ENCODE data around the gene CDC14A.

Gene CDC14A

GRCh38 chr1:100538913-100539835 is 186.9 kb downstream of the CDC14A start:
- no peak for DNase-seq (ENCODE audit: low read depth)

- DNase-seq (ENCODE audit: low read depth), result no peak
Observed at GRCh38 chr1:100539836-100540536, 187.7 kb downstream of the CDC14A start.

DNA sequence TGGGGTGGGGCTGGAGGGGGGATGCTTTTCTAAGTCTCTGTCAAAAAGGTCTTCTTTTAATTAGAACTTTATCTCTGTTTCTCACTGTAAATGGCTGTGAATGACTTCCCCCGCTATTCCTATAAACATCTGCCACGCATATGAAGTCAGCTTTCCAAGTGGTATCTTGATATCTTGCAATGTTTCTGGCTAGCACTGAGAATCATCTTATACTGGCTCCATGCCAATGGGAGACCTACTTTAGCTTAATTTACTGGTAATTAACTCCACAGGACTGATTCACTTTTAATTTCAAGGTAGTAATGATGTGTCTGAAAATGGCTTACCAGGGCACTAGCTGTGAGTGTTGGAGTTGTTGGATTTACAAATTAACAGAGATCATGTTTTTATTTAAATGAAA is 190.0 kb downstream of the CDC14A start:
- no peak for DNase-seq (ENCODE audit: low read depth)

GRCh38 chr1:100543640-100544039 is 191.3 kb downstream of the CDC14A start:
- DNase-seq (ENCODE audit: low read depth), result no peak

DNA sequence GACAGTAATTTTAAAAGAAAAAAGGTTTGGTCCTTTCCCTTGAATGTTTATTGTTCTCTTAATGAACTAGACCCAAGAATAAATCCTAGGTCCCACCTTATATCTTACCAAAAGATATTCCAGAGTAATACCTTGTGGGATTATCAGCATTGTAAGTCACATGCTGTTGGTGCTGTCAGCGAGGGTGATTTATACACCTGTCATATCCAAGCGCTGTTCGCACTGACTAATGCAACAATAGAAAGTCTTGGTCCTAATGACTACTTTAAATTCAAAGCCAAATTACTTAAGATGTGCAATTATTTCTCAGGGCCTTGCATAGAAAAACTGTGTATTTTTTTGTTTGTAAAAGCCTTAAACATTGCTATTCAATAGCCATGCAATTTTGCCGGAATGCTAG is 192.5 kb downstream of the CDC14A start:
- DNase-seq (ENCODE audit: low read depth), result no peak

DNA sequence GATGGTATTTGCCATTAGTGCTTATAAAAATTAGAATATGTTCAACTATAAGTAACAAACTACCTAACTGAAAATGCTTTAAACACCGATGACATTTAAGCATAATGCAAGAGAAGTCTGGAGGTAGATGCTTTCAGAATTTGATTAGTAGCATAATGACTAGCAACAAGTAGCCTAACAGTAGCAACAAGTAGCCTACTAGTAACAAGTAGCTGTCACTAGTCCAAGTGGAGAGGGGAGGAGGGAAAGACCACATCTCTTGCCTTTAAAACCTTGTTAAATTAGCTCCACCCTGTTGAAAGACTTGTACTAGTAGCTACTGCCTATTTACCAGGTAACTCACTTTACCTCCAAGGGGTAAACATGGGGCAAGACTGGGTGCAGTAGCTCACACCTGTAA is 193.5 kb downstream of the CDC14A start:
- DNase-seq (ENCODE audit: low read depth), result no peak

GRCh38 chr1:100552031-100552430 is 199.7 kb downstream of the CDC14A start:
- DNase-seq (ENCODE audit: low read depth), result no peak

- DNase-seq (ENCODE audit: low read depth), result no peak
Observed at GRCh38 chr1:100552922-100553321, 200.6 kb downstream of the CDC14A start.

GRCh38 chr1:100556181-100556580 is 203.9 kb downstream of the CDC14A start:
- DNase-seq (ENCODE audit: low read depth), result no peak

GRCh38 chr1:100556925-100557605 is 204.8 kb downstream of the CDC14A start:
- no peak for DNase-seq (ENCODE audit: low read depth)

DNA sequence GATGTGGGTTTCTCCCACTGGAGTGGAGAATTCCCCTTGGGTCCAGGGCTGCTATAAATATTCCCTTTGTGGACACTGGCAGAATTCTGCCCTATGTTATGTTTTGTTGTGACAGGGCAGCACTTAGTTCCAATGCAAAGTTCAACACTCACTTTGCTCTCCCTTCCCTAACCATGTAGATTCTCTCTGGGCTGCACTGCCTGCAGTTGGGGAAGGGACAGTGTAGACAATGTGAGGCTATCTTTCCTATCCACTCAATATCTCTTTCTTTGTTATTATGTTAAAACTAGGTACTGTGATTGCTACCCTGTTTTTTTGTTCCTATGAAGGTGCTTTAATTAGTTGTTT is 205.3 kb downstream of the CDC14A start:
- no peak for DNase-seq (ENCODE audit: low read depth)

- DNase-seq (ENCODE audit: low read depth), result no peak
Observed at GRCh38 chr1:100565533-100565932, 213.2 kb downstream of the CDC14A start.

GRCh38 chr1:100565937-100566699 is 213.8 kb downstream of the CDC14A start:
- DNase-seq (ENCODE audit: low read depth), result no peak

GRCh38 chr1:100567062-100567461 is 214.8 kb downstream of the CDC14A start:
- DNase-seq (ENCODE audit: low read depth), result no peak

Measured in CMK (cell line).